Vagina (tissue), 2 donors: Measurements from ENCODE around the gene KERA. TPM values are rescaled to one million over a fixed set of nuclear protein-coding genes. Genes with fewer than 3 reads are reported as not detected.

Experiments
- DNase-seq, 2 donors: peaks; one replicate each; pipeline ENCODE4 v3.0.0-alpha.2; 2017; ENCODE audit errors: extremely low spot score in 2 of 2
- H3K27ac ChIP-seq: fragments of 200-600 bp; sonication (generic); one replicate; pipeline ENCODE4 v1.5.1; 2019
- H3K27me3 ChIP-seq: fragments of 200-600 bp; sonication (generic); one replicate; pipeline ENCODE4 v1.5.1; 2019
- H3K36me3 ChIP-seq, 2 donors: fragments of 200-600 bp; sonication (generic); one replicate each; pipeline ENCODE4 v1.5.1; 2017 to 2019
- H3K4me1 ChIP-seq: fragments of 200-600 bp; sonication (generic); one replicate; pipeline ENCODE4 v1.5.1; 2019
- H3K4me3 ChIP-seq, 2 donors: fragments of 200-600 bp; sonication (generic); 1 replicate in 1 of 2; 2 replicates in 1 of 2; pipeline ENCODE4 v1.5.1; 2016 to 2019
- H3K9me3 ChIP-seq: fragments of 200-600 bp; sonication (generic); one replicate; pipeline ENCODE4 v1.5.1; 2019
- POLR2A ChIP-seq, 2 donors: fragments of 450-650 bp; IDR thresholded peaks; one replicate each; pipeline ENCODE4 v1.6.1; 2017; ENCODE audit warnings: antibody characterized with exemption in 2 of 2, mild to moderate bottlenecking in 2 of 2, moderate library complexity in 2 of 2
- POLR2AphosphoS5 ChIP-seq, 2 donors: sonication (generic); formaldehyde crosslinking; IDR thresholded peaks; one replicate each; pipeline ENCODE4 v1.9.0; 2017; ENCODE audit warnings: antibody characterized with exemption in 2 of 2, mild to moderate bottlenecking in 2 of 2, low read depth in 1 of 2; ENCODE audit not compliant: insufficient read depth in 1 of 2
- intact Hi-C: fragments of 100-400 bp; cut with DNase I; formaldehyde crosslinking; loops from one replicate; pipeline ENCODE4 v1.15.1; 2023
- total RNA-seq: library from RNA; depleted of rRNA; stranded (reverse); fragments of >200 nt; gene quantifications from one replicate; pipeline ENCODE4 v1.2.3, GENCODE V29; 2016
- TF ChIP-seq, protein P1 (sequence below), 3 experiments: fragments of 450-650 bp in 2 of 3; fragments of 200-600 bp in 1 of 3; sonication (generic) in 1 of 3; IDR thresholded peaks; one replicate each; pipeline ENCODE4 v1.5.1; 2017 to 2019; ENCODE audit warnings: antibody characterized with exemption in 3 of 3, mild to moderate bottlenecking in 2 of 3, moderate library complexity in 2 of 3

The KERA gene
- total RNA-seq, 1 donor from 2014 or later = not detected

DNA sequence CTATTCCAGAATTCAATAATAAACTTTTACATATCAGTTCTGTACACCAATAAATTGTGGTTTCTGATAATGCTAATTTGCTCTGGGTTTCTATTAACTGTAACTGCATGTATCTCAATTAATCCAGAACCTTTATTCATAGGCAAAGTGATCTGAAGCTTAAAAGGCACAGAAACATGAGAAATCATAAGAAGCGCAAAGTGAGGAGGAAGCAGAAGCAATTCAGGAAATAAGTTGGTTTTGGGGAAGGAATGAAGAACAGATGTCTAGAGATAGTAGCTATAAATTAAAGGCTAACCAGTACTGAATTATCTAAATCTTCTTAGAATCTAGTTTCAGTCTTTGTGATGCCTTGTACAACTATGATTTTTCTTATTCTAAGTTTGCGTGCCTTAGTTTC, 24.6 kb downstream of the KERA start:
- Histone ChIP-seq H3K4me1 (peaks cover 6% of the 10 kb centered on the region), H3K4me3 (no peak overlapping the region), H3K9me3 (no peaks in the 10 kb centered on the region), H3K27ac (no peak overlapping the region), H3K27me3 (no peaks in the 10 kb centered on the region), H3K36me3 (no peaks in the 10 kb centered on the region)
- intact Hi-C loops = no loop called here
- no peak for DNase-seq
- TF ChIP-seq POLR2A (IDR thresholded peaks at IDR 0.05) = no peak
- TF ChIP-seq, protein P1, sequence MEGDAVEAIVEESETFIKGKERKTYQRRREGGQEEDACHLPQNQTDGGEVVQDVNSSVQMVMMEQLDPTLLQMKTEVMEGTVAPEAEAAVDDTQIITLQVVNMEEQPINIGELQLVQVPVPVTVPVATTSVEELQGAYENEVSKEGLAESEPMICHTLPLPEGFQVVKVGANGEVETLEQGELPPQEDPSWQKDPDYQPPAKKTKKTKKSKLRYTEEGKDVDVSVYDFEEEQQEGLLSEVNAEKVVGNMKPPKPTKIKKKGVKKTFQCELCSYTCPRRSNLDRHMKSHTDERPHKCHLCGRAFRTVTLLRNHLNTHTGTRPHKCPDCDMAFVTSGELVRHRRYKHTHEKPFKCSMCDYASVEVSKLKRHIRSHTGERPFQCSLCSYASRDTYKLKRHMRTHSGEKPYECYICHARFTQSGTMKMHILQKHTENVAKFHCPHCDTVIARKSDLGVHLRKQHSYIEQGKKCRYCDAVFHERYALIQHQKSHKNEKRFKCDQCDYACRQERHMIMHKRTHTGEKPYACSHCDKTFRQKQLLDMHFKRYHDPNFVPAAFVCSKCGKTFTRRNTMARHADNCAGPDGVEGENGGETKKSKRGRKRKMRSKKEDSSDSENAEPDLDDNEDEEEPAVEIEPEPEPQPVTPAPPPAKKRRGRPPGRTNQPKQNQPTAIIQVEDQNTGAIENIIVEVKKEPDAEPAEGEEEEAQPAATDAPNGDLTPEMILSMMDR (IDR thresholded peaks at IDR 0.05) = no peak
- no peak for TF ChIP-seq POLR2AphosphoS5 (IDR thresholded peaks at IDR 0.05; ENCODE audit: insufficient read depth in 1 of 2, low read depth in 1 of 2)

DNA sequence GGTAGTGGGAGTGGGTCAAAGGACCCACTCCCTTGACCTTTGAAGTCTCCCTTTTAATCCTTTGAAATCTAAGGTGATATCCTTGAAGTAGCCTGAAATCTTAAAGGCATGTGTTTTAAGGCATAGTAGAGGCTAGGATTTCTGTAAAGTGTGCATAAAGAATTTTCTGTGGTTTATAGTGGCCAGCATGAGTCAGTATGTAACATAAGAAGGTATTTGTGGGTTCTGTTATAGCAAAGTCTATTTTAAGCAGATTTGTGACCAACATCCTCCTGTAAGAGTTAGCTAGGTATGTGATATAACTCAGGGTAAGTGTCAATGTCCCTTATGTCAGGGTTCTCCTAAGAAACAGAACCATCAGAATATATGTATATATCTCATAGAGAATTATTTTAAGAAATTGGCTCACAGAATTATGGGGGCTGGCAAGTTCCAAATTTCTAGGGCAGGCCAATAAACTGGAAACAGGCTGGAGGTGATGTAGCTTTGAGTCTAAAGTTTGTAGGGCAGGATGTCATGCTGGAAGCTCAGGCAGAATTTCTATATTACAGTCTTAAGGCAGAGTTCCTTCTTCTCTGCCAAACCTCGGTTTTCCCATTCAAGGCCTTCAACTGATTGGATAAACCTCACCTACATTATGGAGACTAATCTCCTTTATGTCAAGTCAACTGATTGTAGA, 34.4 kb downstream of the KERA start:
- no peaks in the 10 kb centered on the region for H3K36me3 ChIP-seq
- peaks cover 4% of the 10 kb centered on the region for H3K4me1 ChIP-seq
- H3K27me3 ChIP-seq = no peaks in the 10 kb centered on the region
- H3K4me3 ChIP-seq = no peak overlapping the region
- intact Hi-C loops = no loop called here
- no peaks in the 10 kb centered on the region for H3K9me3 ChIP-seq
- no peak overlapping the region for H3K27ac ChIP-seq
- DNase-seq = no peak
- TF ChIP-seq, protein P1 (IDR thresholded peaks at IDR 0.05) = no peak
- TF ChIP-seq POLR2AphosphoS5 (IDR thresholded peaks at IDR 0.05; ENCODE audit: insufficient read depth in 1 of 2, low read depth in 1 of 2) (no peak), POLR2A (IDR thresholded peaks at IDR 0.05) (no peak)

DNA sequence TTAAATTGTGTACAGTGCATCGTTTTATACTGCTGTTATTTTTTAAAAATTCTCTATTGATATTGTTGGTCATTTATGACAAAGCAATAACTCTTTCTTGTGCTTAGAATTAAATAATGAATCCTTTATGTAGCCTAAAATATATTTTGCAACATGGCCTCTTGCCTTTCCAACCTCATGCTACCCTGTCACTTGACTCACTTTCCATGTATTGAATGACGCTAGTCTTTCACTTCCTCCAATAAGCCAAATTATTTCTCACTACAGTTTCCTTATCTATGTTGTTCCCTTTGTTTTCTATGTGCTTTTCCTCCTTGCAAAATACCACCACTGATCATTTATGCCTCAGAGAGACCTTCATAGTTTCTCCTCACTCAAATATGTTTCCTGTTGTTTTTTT, 36.7 kb downstream of the KERA start:
- Histone ChIP-seq H3K4me3 (no peak overlapping the region), H3K9me3 (no peaks in the 10 kb centered on the region), H3K36me3 (no peaks in the 10 kb centered on the region), H3K27ac (no peak overlapping the region), H3K27me3 (no peaks in the 10 kb centered on the region), H3K4me1 (peaks cover 4% of the 10 kb centered on the region)
- intact Hi-C loops = no loop called here
- DNase-seq = no peak
- TF ChIP-seq POLR2A (IDR thresholded peaks at IDR 0.05) = no peak
- TF ChIP-seq, protein P1 (IDR thresholded peaks at IDR 0.05) = no peak
- no peak for TF ChIP-seq POLR2AphosphoS5 (IDR thresholded peaks at IDR 0.05; ENCODE audit: insufficient read depth in 1 of 2, low read depth in 1 of 2)

DNA sequence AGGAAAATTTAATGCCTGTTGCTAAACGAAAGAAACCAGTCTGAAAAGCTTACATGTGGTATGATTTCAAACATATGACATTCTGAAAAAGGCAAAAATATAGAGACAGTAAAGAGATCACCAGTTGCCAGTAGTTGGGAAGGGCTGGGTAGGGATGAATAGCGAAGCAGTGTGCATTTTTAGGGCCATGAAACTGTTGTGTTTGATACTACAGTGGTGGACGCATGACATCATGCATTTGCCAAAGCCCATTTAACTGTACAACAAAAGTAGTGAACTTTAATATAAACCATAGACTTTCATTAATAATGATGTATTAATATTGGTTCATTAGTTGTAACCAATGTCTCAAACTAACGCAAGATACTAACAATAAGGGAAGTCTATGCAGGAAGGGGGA, 38.4 kb downstream of the KERA start:
- TF ChIP-seq POLR2A (IDR thresholded peaks at IDR 0.05) (no peak), POLR2AphosphoS5 (IDR thresholded peaks at IDR 0.05; ENCODE audit: insufficient read depth in 1 of 2, low read depth in 1 of 2) (no peak)
- TF ChIP-seq, protein P1 (IDR thresholded peaks at IDR 0.05) = no peak
- no peaks in the 10 kb centered on the region for H3K36me3 ChIP-seq
- H3K4me1 ChIP-seq = peaks cover 4% of the 10 kb centered on the region
- H3K4me3 ChIP-seq = no peak overlapping the region
- no peak overlapping the region for H3K27ac ChIP-seq
- no peaks in the 10 kb centered on the region for H3K9me3 ChIP-seq
- no peaks in the 10 kb centered on the region for H3K27me3 ChIP-seq
- intact Hi-C loops = no loop called here
- no peak for DNase-seq

DNA sequence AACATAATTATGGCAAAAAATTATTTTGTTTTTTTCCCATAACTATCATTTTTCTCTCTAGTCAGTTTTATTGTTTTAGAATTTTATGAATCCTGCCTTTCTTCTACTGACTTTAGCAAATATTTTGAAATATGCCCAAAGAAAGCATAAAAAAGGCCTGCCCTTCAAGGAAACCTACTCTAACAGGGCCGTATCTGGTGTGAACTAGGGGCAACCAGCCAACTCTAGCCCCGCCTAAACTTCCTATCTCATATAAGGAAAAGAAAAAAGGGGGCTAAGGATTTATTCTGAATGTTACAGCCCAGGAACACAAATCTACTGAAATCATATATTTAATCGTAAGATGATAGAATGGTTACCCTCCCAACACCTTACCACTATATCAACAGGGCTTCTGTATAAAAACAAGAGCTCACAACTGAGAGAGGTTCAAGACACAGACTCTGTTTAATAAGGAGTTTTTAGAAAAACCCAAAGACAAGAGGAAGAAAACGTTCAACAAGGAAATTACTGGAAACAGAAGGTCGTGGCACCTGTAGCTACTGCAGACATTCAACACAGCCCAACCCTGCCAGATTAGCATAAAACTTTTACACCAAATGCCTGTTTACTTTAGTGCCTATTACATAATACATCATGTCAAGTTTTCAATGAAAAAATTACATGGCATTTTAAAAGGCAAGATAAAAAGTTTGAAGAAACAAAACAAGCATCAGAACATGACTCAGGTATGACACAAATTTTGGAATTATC, 40.1 kb downstream of the KERA start:
- Histone ChIP-seq H3K27ac (no peak overlapping the region), H3K27me3 (no peaks in the 10 kb centered on the region), H3K36me3 (no peaks in the 10 kb centered on the region), H3K4me1 (peaks cover 4% of the 10 kb centered on the region), H3K9me3 (no peaks in the 10 kb centered on the region), H3K4me3 (no peak overlapping the region)
- intact Hi-C loops = no loop called here
- no peak for DNase-seq
- TF ChIP-seq POLR2A (IDR thresholded peaks at IDR 0.05) (no peak), POLR2AphosphoS5 (IDR thresholded peaks at IDR 0.05; ENCODE audit: insufficient read depth in 1 of 2, low read depth in 1 of 2) (no peak)
- TF ChIP-seq, protein P1 (IDR thresholded peaks at IDR 0.05) = no peak
